Measurements from ENCODE around the gene LRFN2.

The LRFN2 gene

GRCh38 chr6:40477246-40478126, 109.7 kb downstream of the LRFN2 start:
- no peak for DNase-seq (ENCODE audit: low read depth, low spot score)

- no peak for DNase-seq (ENCODE audit: low read depth, low spot score)
Measured at GRCh38 chr6:40476673-40477072, 110.5 kb downstream of the LRFN2 start.

- DNase-seq (ENCODE audit: low read depth, low spot score) = no peak
Measured at GRCh38 chr6:40474937-40475336, 112.2 kb downstream of the LRFN2 start.

- DNase-seq (ENCODE audit: low read depth, low spot score) = no peak
Measured at GRCh38 chr6:40473026-40473425, 114.1 kb downstream of the LRFN2 start.

- no peak for DNase-seq (ENCODE audit: low read depth, low spot score)
Measured at GRCh38 chr6:40472353-40472752, 114.8 kb downstream of the LRFN2 start.

- DNase-seq (ENCODE audit: low read depth, low spot score) = no peak
Measured at GRCh38 chr6:40471243-40471642, 115.9 kb downstream of the LRFN2 start.

- DNase-seq (ENCODE audit: low read depth, low spot score) = no peak
Measured at GRCh38 chr6:40469323-40469722, 117.8 kb downstream of the LRFN2 start.

GRCh38 chr6:40466986-40467539, 120.1 kb downstream of the LRFN2 start:
- no peak for DNase-seq (ENCODE audit: low read depth, low spot score)

GRCh38 chr6:40461643-40462042, 125.5 kb downstream of the LRFN2 start:
- no peak for DNase-seq (ENCODE audit: low read depth, low spot score)

GRCh38 chr6:40460380-40460779, 126.8 kb downstream of the LRFN2 start:
- DNase-seq (ENCODE audit: low read depth, low spot score) = no peak

- DNase-seq (ENCODE audit: low read depth, low spot score) = no peak
Measured at GRCh38 chr6:40457261-40457660, 129.9 kb downstream of the LRFN2 start.

GRCh38 chr6:40456390-40457013, 130.7 kb downstream of the LRFN2 start:
- no peak for DNase-seq (ENCODE audit: low read depth, low spot score)

GRCh38 chr6:40455686-40456389, 131.3 kb downstream of the LRFN2 start:
- no peak for DNase-seq (ENCODE audit: low read depth, low spot score)

GRCh38 chr6:40450483-40450882, 136.7 kb downstream of the LRFN2 start:
- no peak for DNase-seq (ENCODE audit: low read depth, low spot score)

- DNase-seq (ENCODE audit: low read depth, low spot score) = no peak
Measured at GRCh38 chr6:40444811-40445210, 142.4 kb downstream of the LRFN2 start.

GRCh38 chr6:40444312-40444711, 142.9 kb downstream of the LRFN2 start:
- no peak for DNase-seq (ENCODE audit: low read depth, low spot score)

- no peak for DNase-seq (ENCODE audit: low read depth, low spot score)
Measured at GRCh38 chr6:40443842-40444241, 143.3 kb downstream of the LRFN2 start.

GRCh38 chr6:40442591-40442990, 144.6 kb downstream of the LRFN2 start:
- no peak for DNase-seq (ENCODE audit: low read depth, low spot score)

GRCh38 chr6:40441150-40441549, 146.0 kb downstream of the LRFN2 start:
- no peak for DNase-seq (ENCODE audit: low read depth, low spot score)

- DNase-seq (ENCODE audit: low read depth, low spot score) = no peak
Measured at GRCh38 chr6:40440053-40440452, 147.1 kb downstream of the LRFN2 start.

- no peak for DNase-seq (ENCODE audit: low read depth, low spot score)
Measured at GRCh38 chr6:40439026-40439800, 148.0 kb downstream of the LRFN2 start.
